ENCODE results near the gene MLLT6.

The MLLT6 gene

DNA sequence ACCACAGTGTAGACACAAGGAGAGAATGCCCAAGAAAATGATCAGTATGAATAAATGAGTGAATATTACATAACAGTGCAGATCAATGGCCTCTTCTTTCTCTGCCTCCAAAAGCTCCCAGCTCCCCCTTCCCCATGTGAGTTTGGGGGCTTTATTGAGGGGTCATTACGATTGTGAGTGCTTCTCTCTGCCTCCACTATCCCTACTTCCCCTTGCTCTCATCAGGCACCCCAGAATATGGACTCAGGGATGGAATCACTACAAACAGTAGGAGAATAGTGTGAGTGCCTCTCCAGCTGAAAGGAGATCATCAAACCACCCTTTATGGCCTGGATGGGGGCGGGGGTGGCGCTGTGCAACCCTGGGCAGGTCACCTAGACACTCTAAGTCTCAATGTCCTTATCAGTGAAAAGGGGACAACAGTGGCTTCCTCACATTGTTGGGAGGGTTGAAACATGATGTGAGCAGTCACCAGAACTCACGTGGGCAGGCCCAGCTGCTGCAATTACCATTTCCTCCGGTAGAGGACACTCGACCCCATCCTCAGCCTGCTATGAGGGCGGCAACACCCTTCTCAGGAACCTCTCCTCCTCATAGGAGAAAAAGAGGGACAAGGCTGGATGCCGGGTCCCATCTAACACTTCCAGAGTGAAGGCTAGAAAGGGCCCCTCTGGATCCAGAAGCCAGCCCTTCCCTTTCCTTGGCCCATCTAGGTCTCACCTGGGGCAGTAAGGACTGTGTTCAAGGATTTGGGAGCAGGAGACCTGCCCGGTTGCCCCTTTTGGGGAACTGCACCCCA is 28.2 kb upstream of the MLLT6 start:
- no peak for DNase-seq (ENCODE audit: low read depth)
- H3K4me3 ChIP-seq (ENCODE audit: control insufficient read depth, low read depth, low read length) = no peak overlapping the region
- peak; percentile 97 for TF ChIP-seq CTCF (IDR thresholded peaks at IDR 0.05; ENCODE audit: control insufficient read depth, insufficient read depth, low read depth, low read length, missing control alignments)

- no peak overlapping the region for H3K4me3 ChIP-seq (ENCODE audit: control insufficient read depth, low read depth, low read length)
- DNase-seq (ENCODE audit: low read depth) = no peak
- no peak for TF ChIP-seq CTCF (IDR thresholded peaks at IDR 0.05; ENCODE audit: control insufficient read depth, insufficient read depth, low read depth, low read length, missing control alignments)
These were observed 27.3 kb upstream of the MLLT6 start for GRCh38 chr17:38677819-38678218.

- no peak for DNase-seq (ENCODE audit: low read depth)
- no peak for TF ChIP-seq CTCF (IDR thresholded peaks at IDR 0.05; ENCODE audit: control insufficient read depth, insufficient read depth, low read depth, low read length, missing control alignments)
These were observed 24.0 kb upstream of the MLLT6 start for GRCh38 chr17:38681096-38681495.

GRCh38 chr17:38685491-38685890 is 19.6 kb upstream of the MLLT6 start:
- TF ChIP-seq CTCF (IDR thresholded peaks at IDR 0.05; ENCODE audit: control insufficient read depth, insufficient read depth, low read depth, low read length, missing control alignments) = no peak
- DNase-seq (ENCODE audit: low read depth) = no peak
- no peak overlapping the region for H3K4me3 ChIP-seq (ENCODE audit: control insufficient read depth, low read depth, low read length)

More at GRCh38 chr17:38681096-38681495, 24.0 kb upstream of the MLLT6 start:
- no peak overlapping the region for H3K4me3 ChIP-seq (ENCODE audit: control insufficient read depth, low read depth, low read length)

DNA sequence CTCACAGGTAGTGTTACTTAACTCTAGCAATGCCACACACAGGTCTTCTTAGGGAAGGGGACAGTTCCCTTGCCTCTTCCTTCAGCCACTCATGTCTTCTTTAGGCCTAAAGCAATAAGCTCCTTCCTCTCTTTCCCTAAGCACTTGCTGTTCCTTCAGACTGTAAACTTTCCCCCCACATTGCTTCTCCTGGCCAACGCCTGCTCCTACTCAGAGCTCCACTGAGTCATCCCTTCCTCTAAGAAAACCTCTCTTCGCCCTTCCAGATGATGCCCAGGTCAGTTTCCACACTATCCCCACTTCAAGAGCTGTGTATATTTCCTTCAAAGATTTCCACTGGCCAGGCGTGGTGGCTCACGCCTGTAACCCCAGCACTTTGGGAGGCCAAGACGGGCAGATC is 17.8 kb upstream of the MLLT6 start:
- no peak overlapping the region for H3K4me3 ChIP-seq (ENCODE audit: control insufficient read depth, low read depth, low read length)
- no peak for DNase-seq (ENCODE audit: low read depth)
- TF ChIP-seq CTCF (IDR thresholded peaks at IDR 0.05; ENCODE audit: control insufficient read depth, insufficient read depth, low read depth, low read length, missing control alignments) = no peak

DNA sequence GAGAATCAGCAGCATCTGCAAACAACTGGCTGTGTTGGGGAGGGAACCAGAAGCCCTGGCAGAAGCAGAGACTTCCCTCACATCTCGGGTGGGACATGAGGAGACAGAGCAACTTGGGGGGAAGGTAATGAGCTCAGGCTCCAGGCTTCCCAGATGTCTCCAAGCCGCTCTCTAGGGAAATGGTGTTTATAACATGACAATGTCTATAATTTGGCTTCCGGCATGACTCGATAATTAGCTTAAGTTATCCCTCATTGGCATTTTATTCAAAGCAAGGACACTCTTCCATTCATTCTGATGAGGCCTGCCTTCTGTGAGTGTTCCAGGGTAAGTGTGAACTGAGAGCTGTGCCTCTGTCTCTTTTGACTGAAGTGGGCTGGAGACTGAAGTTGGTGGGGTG is 14.7 kb upstream of the MLLT6 start:
- TF ChIP-seq CTCF (IDR thresholded peaks at IDR 0.05; ENCODE audit: control insufficient read depth, insufficient read depth, low read depth, low read length, missing control alignments) = no peak
- no peak overlapping the region for H3K4me3 ChIP-seq (ENCODE audit: control insufficient read depth, low read depth, low read length)
- no peak for DNase-seq (ENCODE audit: low read depth)
